Glomerular endothelial cell (primary cell): ENCODE measurements around the gene DNHD1. TPM values are rescaled to one million over a fixed set of nuclear protein-coding genes. Genes with fewer than 3 reads are reported as not detected.

Experiments used
- DNase-seq: peaks from one replicate; pipeline ENCODE4 v3.0.0-alpha.2; 2011; ENCODE audit warnings: low read depth, low spot score; ENCODE audit errors: extremely low read depth
- total RNA-seq: library from RNA; depleted of rRNA; stranded (reverse); fragments of >200 nt; gene quantifications from 2 replicates; pipeline ENCODE4 v1.2.3, GENCODE V29; 2015

Gene DNHD1, protein sequence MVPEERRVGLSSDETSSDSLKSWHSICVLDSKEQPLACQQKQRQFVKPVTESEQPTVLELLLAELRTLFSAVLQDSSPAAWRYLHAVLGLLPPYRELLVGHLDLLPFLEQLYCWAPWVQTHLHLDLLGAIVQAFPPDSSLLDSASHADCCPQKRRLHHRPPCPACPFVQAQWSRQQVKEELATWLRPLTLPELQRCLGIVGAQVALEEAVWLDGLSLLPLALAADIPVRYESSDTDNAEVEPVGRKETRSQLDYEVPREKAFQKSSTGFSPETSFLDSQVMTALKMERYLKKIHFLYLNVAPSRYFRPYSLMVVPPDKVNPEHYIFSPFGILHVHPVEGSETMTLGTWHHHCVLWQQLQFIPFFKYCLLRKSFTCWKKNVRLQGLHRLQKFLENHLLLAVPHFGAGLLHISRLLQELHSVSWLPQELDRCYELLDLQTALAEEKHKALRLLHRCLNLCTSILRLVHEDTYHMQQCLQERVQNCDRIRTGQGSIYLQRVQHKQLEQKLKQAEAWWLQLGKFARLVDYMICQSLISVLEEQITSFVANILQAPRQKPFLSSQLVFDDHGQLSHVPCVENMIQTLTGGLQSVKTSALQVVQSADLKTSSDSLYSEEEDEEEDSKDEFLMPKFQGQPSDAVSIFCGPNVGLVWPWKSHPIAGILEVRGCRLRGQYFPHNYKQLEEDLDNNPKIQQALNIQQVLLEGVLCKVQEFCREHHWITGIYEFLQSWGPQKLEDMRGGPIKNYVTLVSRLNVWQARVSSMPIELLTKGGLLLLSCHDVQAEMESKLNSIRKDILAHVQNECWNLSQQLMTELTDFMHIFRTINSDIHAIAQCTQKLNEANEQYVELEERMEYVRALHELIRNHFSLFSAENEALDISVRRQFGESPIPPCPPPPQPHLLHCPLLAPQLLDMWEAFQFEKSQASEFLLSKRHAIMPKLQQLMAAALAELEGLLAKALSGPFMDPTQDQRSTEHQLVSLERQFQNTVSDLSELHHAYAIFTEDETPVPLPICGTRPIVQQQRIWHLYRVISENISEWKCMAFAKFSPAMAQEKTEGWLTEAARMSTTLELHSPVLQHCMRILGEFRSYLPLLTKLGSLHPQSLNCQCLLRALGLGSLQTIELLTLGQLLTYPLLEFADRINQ (N-terminal part only)
- 1.2 and 5.1 TPM in 2 replicates for total RNA-seq

DNA sequence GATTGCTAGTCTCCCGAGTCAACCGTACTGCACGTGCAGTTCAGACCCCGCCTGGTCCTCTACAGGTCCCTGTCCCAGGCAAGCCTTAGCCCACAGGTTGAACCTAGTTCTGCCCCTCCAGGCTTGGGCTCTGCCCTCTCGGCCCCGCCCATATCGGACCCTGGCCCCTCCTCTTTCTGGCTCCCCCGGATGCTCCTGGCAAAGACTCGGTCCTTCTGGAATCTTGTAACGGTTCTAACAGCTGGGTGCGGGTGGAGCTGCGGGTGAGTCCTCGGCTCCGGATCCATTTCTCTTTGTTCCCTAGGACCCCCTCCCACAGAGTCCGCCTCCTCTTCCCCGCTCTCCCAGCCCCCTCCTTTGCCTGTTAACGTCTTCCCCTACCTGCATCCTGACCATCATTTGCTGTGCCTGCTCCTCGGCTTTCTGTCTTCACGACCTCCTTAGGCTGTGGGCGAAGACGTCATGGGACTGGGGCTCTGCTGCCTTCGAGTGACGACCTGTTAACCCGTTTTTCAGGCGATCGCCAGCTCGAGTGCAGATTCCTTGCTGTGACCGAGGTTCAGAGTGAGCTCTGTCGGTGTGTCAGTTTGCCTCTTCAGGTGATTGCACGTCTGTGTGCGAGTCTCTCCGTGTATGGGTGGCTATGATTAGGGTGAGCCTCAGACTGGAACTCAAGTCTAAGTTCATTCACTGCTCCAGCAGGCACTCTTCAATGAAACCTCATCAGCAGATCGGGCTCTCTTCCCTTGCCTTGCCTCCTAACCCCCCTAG, at the start of gene DNHD1:
TSS of gene DNHD1 (plus strand) at position 212 of the 771 bp plus-strand sequence. CDS start 936 bp downstream, outside the sequence.
- no peak for DNase-seq

DNA sequence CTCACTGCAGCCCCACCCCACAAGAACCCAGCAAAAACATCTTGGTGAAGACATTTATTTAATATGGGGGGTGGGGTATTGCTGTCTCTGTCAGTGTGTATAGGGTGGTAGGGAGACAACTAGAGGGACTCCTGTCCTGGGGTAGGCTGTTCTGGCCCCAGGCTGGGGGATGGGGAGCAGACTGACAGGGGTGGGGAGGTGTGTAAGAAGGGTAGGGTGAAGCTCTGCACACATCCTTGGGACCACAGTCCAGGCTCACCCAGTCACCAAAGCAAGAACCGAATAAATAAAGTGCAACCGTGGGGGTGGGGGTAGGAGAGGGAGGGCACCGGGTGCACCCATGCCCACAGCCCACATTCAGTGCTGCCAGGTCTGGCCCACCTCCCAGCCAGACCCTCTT, 48.5 kb upstream of the DNHD1 start:
- DNase-seq = no peak

DNA sequence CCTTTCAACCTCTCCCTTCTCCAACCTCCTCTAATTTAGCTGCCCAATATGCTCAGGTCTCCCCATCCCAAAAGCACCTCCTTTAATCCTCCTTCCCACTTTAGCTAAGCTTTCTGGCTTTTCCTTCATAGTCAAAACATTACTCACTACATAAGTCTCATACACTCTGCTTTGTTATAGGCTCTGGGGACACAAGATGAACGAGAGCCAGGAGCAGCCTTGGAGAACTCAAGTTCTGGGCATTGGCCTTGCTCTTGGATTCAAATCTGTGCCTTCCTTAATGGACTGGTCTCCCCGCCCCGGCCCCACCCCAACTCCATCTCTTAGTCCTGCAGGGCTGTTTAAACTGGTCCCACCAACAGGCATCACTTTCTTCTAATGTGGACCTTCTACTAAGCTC, 44.9 kb upstream of the DNHD1 start:
- no peak for DNase-seq

DNA sequence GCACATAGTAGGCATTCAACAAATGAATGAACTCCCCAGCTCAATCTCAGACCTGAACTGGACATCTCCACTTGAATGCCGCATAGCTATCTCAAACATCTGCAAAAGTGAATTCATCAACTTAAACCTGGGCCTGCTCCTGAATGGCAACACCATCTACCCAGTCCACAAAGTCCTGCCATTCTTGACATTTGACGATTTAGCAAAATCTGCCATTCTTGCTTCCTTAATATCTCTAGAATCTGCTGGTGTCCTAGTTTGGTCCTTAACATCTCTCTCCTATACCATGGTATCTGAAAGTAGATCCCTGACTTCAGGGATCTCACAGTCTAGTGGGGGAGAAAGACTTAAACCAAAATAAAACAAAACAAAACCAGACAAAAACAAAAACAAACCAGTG, 43.9 kb upstream of the DNHD1 start:
- no peak for DNase-seq

DNA sequence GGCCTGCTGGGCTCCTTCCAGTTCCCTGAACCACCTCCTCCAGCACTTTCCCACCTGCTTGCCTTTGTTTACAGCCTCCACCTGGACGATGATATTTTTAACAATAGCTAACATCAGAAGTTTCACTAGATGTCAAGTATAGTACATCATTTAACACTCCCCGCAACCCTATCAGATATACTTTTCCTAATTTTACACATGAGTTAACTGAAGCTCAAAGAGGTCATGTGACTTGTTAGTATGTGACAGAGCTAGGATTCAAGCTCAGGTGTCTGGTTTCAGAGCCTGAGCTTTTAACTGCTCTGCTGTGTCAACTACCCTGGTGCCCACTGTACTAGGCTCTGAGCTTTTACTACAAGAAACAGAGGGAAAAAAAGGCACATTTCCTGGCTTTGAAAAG, 42.0 kb upstream of the DNHD1 start:
- no peak for DNase-seq

DNA sequence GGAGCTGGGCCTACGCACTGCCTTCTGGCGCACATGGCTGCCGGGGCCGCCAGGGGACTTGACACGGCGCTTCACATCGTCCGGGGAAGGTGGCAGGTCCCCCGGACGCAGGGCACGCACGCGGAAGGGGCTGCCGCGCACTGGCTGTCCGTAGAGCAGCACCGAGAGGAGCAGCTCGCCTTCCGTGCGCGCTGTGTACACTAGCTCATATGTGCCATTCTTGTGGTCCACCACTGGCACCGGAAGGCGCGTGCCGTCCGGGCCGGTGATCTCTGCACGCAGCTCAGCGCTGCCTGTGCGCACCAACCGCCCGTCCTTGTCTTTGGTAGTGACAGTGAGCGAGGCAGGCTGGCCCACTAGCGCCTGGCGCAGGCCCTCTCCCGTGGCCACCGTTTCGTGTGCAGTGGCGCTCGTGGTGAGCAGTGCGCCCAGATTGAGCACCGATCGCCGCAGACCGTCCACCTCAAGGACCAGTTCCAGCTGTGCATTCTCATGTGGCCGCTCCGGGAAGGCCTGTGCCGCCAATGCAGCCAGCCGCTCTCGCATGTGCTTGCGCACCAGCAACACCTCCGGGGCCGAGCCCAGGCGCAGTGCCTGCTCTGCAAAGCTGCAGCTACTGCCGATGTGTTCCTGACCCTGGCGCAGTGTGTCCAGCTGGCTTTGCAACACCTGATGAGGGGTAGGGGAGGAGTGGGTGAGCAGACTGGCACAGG, 40.6 kb upstream of the DNHD1 start:
- no peak for DNase-seq

DNA sequence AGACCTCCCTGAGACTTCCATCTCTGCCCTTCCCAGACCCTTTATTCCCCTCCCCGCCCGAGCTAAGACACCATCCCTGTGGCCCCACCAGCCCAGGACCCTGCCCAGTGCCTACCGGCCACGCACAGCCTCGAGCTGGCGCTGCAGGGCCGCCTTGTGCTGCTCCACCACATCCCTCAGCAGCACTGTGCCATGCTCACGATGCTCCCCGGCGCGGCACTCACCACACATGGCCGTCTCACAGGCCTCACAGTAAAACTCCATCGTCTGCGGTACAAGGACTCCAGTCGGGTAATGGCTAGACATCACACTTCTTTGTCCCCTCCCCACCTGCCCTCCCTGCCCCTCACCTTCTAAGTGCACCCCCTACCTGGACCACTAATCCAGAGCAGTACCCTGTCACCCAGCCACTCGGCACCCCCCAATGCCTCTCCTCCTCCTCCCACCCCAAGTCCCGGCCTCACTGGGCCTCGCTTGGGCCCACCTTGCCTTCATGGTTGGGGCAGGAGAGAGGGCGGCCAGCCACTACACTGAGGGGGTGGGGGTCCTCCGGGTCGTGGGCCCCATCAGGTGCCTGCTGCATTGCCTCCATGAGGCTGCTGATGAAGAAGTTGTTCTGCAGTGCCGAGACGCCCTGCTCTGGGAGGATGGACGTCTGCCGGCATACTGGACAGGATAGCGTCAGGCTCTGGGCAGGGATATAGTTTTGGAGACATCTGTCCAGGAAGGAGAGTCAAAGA, 39.3 kb upstream of the DNHD1 start:
- DNase-seq = no peak

DNA sequence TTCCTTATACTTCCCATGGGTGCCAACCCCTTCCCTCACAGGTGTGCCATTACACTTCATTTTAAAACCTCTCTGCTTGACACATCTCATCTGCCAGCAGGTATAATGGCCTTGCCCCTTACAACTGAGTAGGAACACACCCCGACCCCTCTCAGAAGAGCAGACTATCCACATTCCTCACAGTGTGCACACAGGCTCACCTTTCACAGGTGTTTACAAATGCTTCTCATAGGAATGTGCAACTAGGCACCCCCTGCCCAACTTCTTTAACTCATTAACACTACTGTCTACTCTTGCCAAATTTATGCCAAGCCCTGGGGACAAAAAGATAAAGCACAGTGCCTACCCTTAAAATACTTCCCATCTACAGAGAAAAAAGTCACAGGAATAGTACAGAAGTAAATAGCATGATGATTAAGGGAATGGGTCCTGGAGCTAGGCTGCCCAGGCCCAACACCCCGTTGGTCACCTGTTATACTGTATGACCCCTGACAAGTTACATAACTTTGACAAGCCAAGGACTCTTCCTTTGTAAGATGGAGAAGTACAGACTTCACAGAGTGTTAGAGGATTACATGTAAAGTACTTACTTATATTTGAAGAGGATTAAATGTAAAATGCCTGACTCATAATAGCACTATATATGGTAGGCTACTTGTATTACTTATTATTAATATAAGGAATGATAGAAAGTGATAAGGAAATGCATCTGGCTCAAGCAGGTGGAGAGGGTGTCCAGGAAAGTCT, 38.6 kb upstream of the DNHD1 start:
- no peak for DNase-seq

DNA sequence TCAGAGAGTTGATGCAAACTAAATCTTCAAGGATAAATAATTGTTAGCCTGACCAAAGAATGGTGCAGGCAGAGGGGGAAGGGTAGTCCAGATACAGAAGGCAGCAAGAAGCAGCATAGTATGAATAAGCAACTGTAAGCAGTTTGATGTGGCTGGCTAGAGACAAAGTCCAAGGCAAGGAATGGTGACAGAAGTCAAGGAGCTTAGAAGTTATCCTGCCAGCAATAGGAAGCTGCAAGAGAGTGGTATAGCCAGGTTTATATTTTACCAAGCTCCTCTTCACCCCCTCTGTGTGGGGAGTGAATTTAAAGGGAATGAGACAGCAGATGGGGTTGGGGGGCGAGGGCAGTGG, 38.0 kb upstream of the DNHD1 start:
- DNase-seq = no peak

DNA sequence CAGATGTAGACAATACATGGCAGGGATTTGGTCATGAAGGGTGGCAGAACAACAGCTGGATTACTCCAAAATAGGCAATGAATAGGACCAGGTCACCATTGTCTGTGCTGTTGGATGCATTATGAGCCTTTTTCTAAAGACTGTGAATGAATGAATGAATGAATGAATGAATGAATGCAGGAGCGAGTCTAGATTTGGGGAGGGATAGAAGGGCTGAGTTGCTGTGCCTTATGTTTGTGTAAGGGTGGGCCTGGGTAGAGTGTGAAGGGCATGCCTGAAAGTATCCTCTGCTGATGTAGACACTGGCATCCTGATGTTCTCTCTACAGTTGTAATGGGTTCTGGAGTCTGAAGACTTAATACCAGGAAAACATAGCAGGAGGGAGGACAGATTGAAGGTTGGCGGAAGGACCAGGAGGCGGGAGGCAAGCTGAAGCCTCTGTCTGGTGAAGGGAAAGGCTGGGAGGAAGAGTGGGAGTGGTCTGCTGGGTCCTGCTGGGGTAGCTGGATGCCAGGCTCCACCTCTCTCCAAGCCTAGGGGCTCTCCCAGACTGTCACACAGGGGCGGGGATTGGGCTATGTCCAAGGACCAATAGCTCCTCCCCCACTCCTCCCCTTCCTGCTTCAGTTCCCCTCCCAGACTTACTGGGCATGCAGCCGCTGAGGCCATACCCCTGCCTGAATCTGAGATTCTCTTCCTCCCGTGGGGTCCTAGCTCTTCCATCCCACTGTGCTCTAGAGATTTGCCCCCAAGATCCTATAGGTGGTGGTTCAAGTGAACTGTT, 28.2 kb upstream of the DNHD1 start:
- DNase-seq = no peak

DNA sequence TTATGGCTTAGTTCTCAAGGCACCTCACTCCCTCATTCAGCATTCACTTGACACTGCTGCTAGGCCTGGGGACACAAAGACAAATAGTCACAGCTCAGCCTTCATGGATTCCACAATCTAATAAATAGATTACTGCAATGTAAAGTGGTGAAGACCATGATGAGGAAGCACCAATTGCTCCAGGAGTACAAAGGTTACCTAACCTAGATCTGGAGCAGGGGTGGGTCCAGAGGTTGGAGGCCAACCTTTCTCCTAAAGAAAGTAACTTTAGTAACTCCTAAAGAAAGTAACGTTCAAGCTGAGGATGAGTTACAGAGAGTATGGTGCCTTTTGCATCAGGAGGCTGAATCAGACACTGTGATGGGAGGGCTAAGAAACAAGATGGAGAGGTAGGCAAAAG, 27.5 kb upstream of the DNHD1 start:
- no peak for DNase-seq

DNA sequence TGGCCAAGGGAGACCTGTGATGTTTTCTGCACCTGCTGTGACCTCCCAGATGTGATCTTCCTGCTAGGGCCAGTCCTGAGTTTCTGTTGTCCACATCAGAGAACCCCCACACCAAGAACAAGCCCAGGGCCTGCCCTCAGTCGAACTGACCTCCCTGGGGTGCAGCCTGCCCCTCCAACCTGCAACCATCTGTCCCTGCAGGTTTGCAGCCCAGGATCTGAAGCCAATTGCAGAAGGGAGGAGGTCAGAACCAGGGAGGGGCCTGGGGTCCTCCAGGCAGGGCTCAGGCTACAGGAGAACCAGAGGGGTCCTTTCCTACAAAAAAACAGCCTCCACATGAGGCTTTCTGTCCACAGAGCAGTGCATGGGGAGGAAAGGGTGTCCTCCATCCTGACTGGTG, 24.1 kb upstream of the DNHD1 start:
- no peak for DNase-seq

DNA sequence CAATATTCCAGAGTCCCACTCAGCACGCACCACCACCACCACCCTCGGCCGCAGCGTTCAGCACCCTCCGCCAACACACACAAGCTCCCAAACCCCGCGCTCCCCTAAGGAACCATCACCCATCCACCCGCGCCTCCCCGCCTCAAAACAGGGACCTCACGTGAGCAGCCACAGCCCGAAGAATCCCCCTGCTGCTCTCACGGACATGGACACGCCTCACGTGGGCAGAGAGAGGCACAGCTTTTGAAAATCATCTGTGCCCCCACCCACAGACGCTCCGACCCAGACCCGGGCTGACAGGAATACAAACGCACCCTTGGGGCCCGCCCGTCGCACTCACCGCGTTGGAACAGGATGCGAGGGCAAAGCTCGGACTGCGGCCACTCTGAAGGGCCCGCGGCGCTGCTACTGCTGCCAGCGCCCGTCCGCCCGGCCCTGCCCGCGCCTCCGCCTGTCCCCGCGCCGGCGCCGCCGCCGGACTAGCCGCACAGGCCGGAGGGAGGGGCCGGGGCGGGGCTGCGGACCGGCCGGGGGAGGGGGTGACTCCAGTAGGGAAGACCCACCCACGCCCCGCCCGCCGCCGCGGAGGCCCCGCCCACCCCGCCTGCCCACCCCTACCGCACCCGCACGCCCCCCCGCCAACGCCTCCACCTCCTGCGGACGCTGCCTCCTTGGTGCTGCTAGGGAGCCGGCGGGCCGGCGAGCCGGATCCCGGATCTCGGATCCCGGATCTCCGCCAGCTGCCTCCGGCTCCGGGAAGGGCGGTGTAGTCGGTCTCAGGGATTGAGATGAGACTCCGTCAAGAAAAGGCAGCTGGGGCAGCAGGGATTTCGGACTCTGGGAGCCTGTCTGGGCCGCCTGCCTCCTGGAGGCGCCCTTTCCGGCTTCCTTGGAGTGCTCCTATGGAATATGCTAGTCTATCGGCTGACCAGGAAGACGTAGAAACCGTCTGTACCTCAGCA, 23.3 kb upstream of the DNHD1 start, which contains the start of gene TRIM3:
TSS of gene TRIM3 (minus strand) at position 491 of the 962 bp plus-strand sequence. CDS start 8,246 bp downstream, outside the sequence.
- DNase-seq = no peak

DNA sequence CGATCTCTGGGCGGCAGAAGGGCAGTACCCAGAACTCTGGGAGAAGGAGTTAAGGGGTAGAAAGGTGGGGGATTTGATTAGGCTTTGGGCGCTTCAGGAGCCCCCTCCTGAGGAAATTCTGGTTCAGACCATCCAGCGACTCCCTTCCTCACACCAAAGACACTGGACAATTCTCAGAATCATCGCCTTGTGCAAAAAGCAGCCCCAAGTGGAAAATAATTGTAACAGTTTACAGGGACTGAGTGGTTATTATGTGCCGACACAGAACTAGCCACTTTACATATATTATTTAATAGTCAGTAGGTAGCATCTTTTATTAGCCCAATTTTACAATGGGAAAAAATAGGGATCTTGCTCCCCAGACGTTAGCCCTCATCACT, 22.7 kb upstream of the DNHD1 start:
- DNase-seq = no peak

DNA sequence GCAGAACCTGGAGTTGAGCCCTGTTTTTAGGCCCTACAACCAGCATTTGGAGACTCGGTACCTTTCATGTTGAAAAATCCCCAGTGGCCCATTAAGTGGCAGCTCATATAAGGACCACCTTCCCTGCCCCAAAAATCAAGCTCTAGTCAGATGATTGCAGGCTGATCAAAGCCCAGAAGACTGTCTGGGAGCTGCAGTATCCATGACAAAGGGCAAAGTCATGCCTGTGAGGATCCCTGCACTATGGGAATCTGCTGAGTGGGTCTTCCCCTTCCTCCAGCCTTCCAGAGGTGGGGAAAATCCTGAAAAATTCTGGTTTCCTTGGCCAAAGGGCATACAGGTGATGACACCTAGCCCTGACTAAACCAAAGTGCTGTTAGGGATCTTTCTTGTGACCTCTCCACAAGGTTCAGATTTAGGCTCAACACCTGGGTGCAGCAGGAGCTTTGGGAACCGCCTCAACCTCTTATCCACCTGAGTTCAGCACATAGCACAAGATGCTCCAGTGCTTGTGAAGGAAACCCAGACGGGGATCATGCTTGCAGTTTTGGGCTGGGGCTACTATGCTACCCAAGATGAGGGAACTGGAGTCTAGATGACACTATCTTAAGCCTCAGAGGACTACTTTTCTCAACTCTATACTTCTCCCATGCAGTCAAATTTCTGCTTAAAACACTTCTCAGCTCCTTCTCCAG, 22.1 kb upstream of the DNHD1 start:
- DNase-seq = no peak

DNA sequence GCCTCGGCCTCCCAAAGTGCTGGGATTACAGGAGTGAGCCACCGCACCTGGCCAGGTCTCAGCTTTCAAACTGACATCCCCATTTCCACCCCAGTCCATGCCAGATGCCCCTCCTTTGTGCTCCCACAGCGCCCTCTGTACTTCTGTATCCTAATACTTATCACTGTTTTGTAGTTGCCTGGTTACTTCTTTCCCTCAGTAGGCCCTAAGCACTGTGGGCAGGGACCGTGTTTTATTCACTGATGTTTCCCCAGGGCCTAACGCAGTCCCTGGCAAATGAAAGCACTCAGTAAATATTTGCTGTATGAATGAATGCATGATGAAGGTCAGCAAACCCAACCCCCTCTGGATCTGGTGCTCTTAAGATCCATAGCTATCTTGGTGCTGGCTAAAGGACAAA, 21.1 kb upstream of the DNHD1 start:
- DNase-seq = no peak
